ENCODE data around the gene FUCA2.

- TF ChIP-seq CTCF (IDR thresholded peaks at IDR 0.05) (no peak), POLR2AphosphoS5 (IDR thresholded peaks at IDR 0.05) (no peak), EP300 (IDR thresholded peaks at IDR 0.05) (no peak), POLR2A (IDR thresholded peaks at IDR 0.05) (no peak)
Observed at GRCh38 chr6:143515061-143515760, 3.7 kb upstream of the FUCA2 start.
